Brain microvascular endothelial cell (primary cell): Measurements from ENCODE around the gene HACD1.

ENCODE experiments used
- DNase-seq: peaks from one replicate; pipeline ENCODE4 v3.0.0-alpha.2; 2020
- H3K27ac ChIP-seq: fragments of 250-450 bp; sonication (Bioruptor Pico); 2 replicates; pipeline ENCODE4 v1.5.1; 2020; ENCODE audit warnings: mild to moderate bottlenecking, moderate library complexity
- H3K27me3 ChIP-seq: fragments of 250-450 bp; sonication (Bioruptor Pico); replicated peaks from 2 replicates; pipeline ENCODE4 v1.5.1; 2020; ENCODE audit warnings: mild to moderate bottlenecking
- H3K36me3 ChIP-seq: fragments of 250-450 bp; sonication (Bioruptor Pico); replicated peaks from 2 replicates; pipeline ENCODE4 v1.5.1; 2020; ENCODE audit warnings: mild to moderate bottlenecking
- H3K4me3 ChIP-seq: 2 replicates; pipeline ENCODE4 v1.5.1; 2011; ENCODE audit warnings: low read depth, mild to moderate bottlenecking, control low read depth, low read length, moderate library complexity
- CTCF ChIP-seq: IDR thresholded peaks from 2 replicates; pipeline ENCODE4 v1.5.1; 2011; ENCODE audit warnings: low read depth, mild to moderate bottlenecking, moderate library complexity, low read length, control low read depth, inconsistent platforms; ENCODE audit errors: missing control alignments
- in situ Hi-C: cut with HindIII; loops from 2 replicates; pipeline ENCODE4 v1.10.0; 2017; ENCODE audit warnings: low sequenced_read_pairs, low pct_ligation_motif_present

HACD1 gene

GRCh38 chr10:17645621-17646345 lies 28.6 kb upstream of the HACD1 start:
- in situ Hi-C loops: no loop called here
- no peak overlapping the region for H3K27ac ChIP-seq
- no peaks in the 10 kb centered on the region for H3K36me3 ChIP-seq
- H3K4me3 ChIP-seq: peak overlapping the region; percentile 96
- no peak for TF ChIP-seq CTCF
- DNase-seq: no peak
- H3K27me3 ChIP-seq: no peaks in the 10 kb centered on the region

GRCh38 chr10:17644485-17644943 lies 27.3 kb upstream of the HACD1 start:
- TF ChIP-seq CTCF: no peak
- Histone ChIP-seq H3K4me3 (peak overlapping the region; percentile 96), H3K27ac (peak overlapping the region; percentile 100), H3K27me3 (no peaks in the 10 kb centered on the region), H3K36me3 (no peaks in the 10 kb centered on the region)
- in situ Hi-C loops: no loop called here
- peak; percentile 34 for DNase-seq

- peak within 1 kb of the TSS; percentile 100 for H3K27ac ChIP-seq
- TF ChIP-seq CTCF: no peak
- H3K27me3 ChIP-seq: no peaks in the 10 kb centered on the region
- in situ Hi-C loops: no loop called here
- H3K4me3 ChIP-seq: peak within 1 kb of the TSS; percentile 96
- peak; percentile 92 for DNase-seq
- no peaks in the 10 kb centered on the region for H3K36me3 ChIP-seq
These were observed 26.7 kb upstream of the HACD1 start, which contains the start of gene STAM for GRCh38 chr10:17643755-17644484. Gene STAM, plus strand, starts transcription at chr10:17644151. Its CDS starts 189 bp downstream, at chr10:17644340.

- no peak for TF ChIP-seq CTCF
- peak overlapping the region; percentile 96 for H3K4me3 ChIP-seq
- peak overlapping the region; percentile 100 for H3K27ac ChIP-seq
- peak; percentile 80 for DNase-seq
- in situ Hi-C loops: no loop called here
- no peaks in the 10 kb centered on the region for H3K27me3 ChIP-seq
- H3K36me3 ChIP-seq: no peaks in the 10 kb centered on the region
These were observed 26.2 kb upstream of the HACD1 start for GRCh38 chr10:17643339-17643754.

- Histone ChIP-seq H3K36me3 (no peaks in the 10 kb centered on the region), H3K27me3 (no peaks in the 10 kb centered on the region), H3K4me3 (no peak overlapping the region), H3K27ac (no peak overlapping the region)
- TF ChIP-seq CTCF: no peak
- no peak for DNase-seq
- in situ Hi-C loops: no loop called here
These were observed 23.2 kb upstream of the HACD1 start for GRCh38 chr10:17640331-17640816.
